Activated CD4-positive, alpha-beta T cell treated with anti-CD3 and anti-CD28 coated beads for 36 hours (primary cell): ENCODE results near the gene SIGLEC9. TPM values are rescaled to one million over a fixed set of nuclear protein-coding genes. Genes with fewer than 3 reads are reported as not detected.

ENCODE experiments used
- ATAC-seq: fragments of 200-7000 bp; cut with Tn5 transposase; one replicate; pipeline ENCODE4 v1.10.0; 2021; ENCODE audit warnings: mild to moderate bottlenecking, moderate library complexity
- CTCF ChIA-PET: fragments of 350-600 bp; sonication (Branson Sonifier 250); formaldehyde crosslinking; loops from one replicate; lab custom pipeline; 2021; ENCODE audit warnings: antibody characterized with exemption; lab: Charles Lee
- POLR2A ChIA-PET: fragments of 350-600 bp; sonication (Branson Sonifier 250); formaldehyde crosslinking; loops from one replicate; lab custom pipeline; 2021; ENCODE audit warnings: antibody characterized with exemption, inconsistent platforms; lab: Charles Lee
- DNase-seq: peaks from one replicate; pipeline ENCODE4 v3.0.0-alpha.2; 2020
- H3K27ac Mint-ChIP-seq: one replicate; pipeline ENCODE4 v1.8.0; 2021; ENCODE audit warnings: mixed read lengths
- H3K27me3 Mint-ChIP-seq: one replicate; pipeline ENCODE4 v1.8.0; 2021; ENCODE audit warnings: mixed read lengths
- H3K36me3 Mint-ChIP-seq: one replicate; pipeline ENCODE4 v1.8.0; 2021; ENCODE audit warnings: low read depth, mixed read lengths
- H3K4me1 Mint-ChIP-seq: one replicate; pipeline ENCODE4 v1.8.0; 2021; ENCODE audit warnings: mixed read lengths
- H3K4me3 Mint-ChIP-seq: one replicate; pipeline ENCODE4 v1.8.0; 2021; ENCODE audit warnings: mild to moderate bottlenecking, moderate library complexity, mixed read lengths
- H3K9me3 Mint-ChIP-seq: one replicate; pipeline ENCODE4 v1.8.0; 2021; ENCODE audit warnings: low read depth, mixed read lengths
- intact Hi-C, 2 experiments: fragments of 100-400 bp; cut with DNase I in 1 of 2; cut with micrococcal nuclease in 1 of 2; formaldehyde crosslinking; loops; one replicate each; pipeline versions ENCODE4 v1.14.2 to v1.15.1; 2022 to 2024; cut with DNase I, micrococcal nuclease
- total RNA-seq, 2 experiments: library from RNA; stranded (reverse); gene quantifications; one replicate each; pipeline ENCODE4 v1.2.3, GENCODE V29; 2021

The SIGLEC9 gene
- total RNA-seq, 2 experiments from 2014 or later: 0.37 to 0.49 TPM

DNA sequence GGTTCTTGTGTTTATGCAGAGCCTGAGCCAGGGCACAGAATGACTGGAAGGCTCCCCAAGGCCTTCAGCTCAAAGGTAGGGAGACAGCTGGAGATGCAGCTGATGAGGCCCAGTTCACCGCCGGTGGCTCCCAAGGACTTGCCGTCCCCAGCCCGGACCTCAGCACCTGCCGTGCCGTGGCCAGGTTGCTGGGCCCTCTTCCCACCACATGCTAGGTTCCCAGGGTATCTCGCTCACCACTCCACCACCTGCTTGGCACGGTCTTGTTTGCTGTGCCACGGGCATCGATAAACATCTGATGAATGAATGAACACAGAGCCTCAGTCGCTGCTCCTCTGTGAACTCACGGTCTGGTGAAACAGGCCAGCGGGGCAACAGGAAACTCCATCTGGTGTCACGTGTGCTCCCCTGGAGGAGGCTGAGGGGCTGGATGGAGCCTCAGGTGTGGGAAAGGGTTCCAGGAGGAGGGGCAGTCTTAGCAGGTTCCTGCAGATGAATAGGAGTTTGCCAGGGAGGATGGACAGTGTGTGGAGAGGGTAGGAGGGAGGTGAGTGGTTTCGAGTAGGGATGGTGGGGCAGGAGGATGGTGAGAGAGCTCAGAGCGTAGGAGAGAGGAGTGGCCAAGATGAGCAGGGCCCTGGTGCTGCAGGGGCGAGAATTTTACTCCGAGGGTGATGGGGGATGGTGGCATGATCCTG, 38.4 kb upstream of the SIGLEC9 start:
- DNase-seq (no peak), ATAC-seq (no peak)
- H3K4me3 Mint-ChIP-seq: no peak overlapping the region
- CTCF ChIA-PET: interaction anchor here (0.6 to 1.0 kb wide), 2 partner anchors 10 to 190 kb away, joined by 3 to 4 read pairs; no protein-coding TSS in a partner anchor
- POLR2A ChIA-PET: interaction anchor here (0.5 kb wide), 1 partner anchor 242 kb away, joined by 6 read pairs; no protein-coding TSS in a partner anchor
- no peak overlapping the region for H3K27ac Mint-ChIP-seq
- H3K36me3 Mint-ChIP-seq: no peaks in the 10 kb centered on the region
- peaks cover 7% of the 10 kb centered on the region for H3K27me3 Mint-ChIP-seq
- intact Hi-C loops: no loop called here
- H3K9me3 Mint-ChIP-seq: no peaks in the 10 kb centered on the region
- no peaks in the 10 kb centered on the region for H3K4me1 Mint-ChIP-seq

GRCh38 chr19:51089786-51090185, 34.9 kb upstream of the SIGLEC9 start:
- Mint-ChIP-seq H3K4me3 (no peak overlapping the region), H3K27me3 (no peaks in the 10 kb centered on the region), H3K4me1 (peaks cover 4% of the 10 kb centered on the region), H3K9me3 (no peaks in the 10 kb centered on the region), H3K36me3 (no peaks in the 10 kb centered on the region), H3K27ac (no peak overlapping the region)
- CTCF ChIA-PET: no interaction called here
- DNase-seq (no peak), ATAC-seq (no peak)
- POLR2A ChIA-PET: no interaction called here
- intact Hi-C loops: no loop called here

DNA sequence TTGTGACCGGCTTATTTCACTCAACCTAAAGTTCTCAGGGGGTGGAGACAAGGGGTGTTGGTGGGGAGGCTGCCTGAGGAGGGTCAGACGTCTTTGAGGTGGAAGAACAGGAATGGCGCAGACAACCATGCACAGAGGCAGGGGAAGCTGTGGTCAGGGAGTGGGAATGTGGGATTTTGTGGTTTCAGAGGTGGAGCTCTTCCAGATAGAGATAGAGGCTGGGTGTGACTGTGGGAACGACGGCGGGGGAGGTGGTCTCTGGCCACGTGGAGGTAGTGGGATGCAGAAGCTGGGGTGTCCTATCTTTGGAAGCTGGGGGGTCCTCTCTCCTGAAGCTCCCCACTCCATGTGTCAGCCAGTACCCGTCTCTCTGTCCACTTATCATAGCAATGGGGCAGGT, 34.2 kb upstream of the SIGLEC9 start:
- Mint-ChIP-seq H3K36me3 (no peaks in the 10 kb centered on the region), H3K27ac (no peak overlapping the region), H3K4me3 (no peak overlapping the region), H3K4me1 (peaks cover 4% of the 10 kb centered on the region), H3K9me3 (no peaks in the 10 kb centered on the region), H3K27me3 (no peaks in the 10 kb centered on the region)
- ChIA-PET POLR2A (no interaction called here), CTCF (interaction anchor here (0.8 to 1.3 kb wide), 2 partner anchors 11 to 172 kb away, joined by 3 read pairs; no protein-coding TSS in a partner anchor)
- DNase-seq (no peak), ATAC-seq (no peak)
- intact Hi-C loops: no loop called here

- Mint-ChIP-seq H3K27me3 (no peaks in the 10 kb centered on the region), H3K4me1 (peaks cover 4% of the 10 kb centered on the region), H3K27ac (no peak overlapping the region), H3K36me3 (peaks cover 2% of the 10 kb centered on the region), H3K4me3 (no peak overlapping the region), H3K9me3 (no peaks in the 10 kb centered on the region)
- CTCF ChIA-PET: interaction anchor here (0.8 to 1.3 kb wide), 2 partner anchors 11 to 173 kb away, joined by 3 read pairs; no protein-coding TSS in a partner anchor
- ATAC-seq (no peak), DNase-seq (no peak)
- POLR2A ChIA-PET: no interaction called here
- intact Hi-C loops: no loop called here
Measured at GRCh38 chr19:51091126-51091525, 33.6 kb upstream of the SIGLEC9 start.

- intact Hi-C loops: loop anchor here in 1 of 2 experiments (2.0 kb wide), 1 partner anchor 161 kb away; no protein-coding TSS in a partner anchor
- Mint-ChIP-seq H3K27me3 (no peaks in the 10 kb centered on the region), H3K36me3 (peaks cover 10% of the 10 kb centered on the region), H3K9me3 (no peaks in the 10 kb centered on the region), H3K4me3 (no peak overlapping the region), H3K27ac (no peak overlapping the region), H3K4me1 (peaks cover 11% of the 10 kb centered on the region)
- no peak for ATAC-seq
- CTCF ChIA-PET: interaction anchor here (0.6 to 3.7 kb wide), 5 partner anchors 10 to 1351 kb away, joined by 3 to 10 read pairs (median 3); no protein-coding TSS in a partner anchor
- no peak for DNase-seq
- POLR2A ChIA-PET: no interaction called here
Measured at GRCh38 chr19:51091895-51092873, 32.5 kb upstream of the SIGLEC9 start.

GRCh38 chr19:51093101-51093500, 31.6 kb upstream of the SIGLEC9 start:
- no peak for ATAC-seq
- POLR2A ChIA-PET: no interaction called here
- intact Hi-C loops: loop anchor here in 1 of 2 experiments (2.0 kb wide), 1 partner anchor 162 kb away; no protein-coding TSS in a partner anchor
- Mint-ChIP-seq H3K9me3 (no peaks in the 10 kb centered on the region), H3K36me3 (peaks cover 10% of the 10 kb centered on the region), H3K27me3 (no peaks in the 10 kb centered on the region), H3K4me1 (peaks cover 12% of the 10 kb centered on the region), H3K27ac (no peak overlapping the region), H3K4me3 (no peak overlapping the region)
- no peak for DNase-seq
- CTCF ChIA-PET: interaction anchor here (0.7 to 3.7 kb wide), 2 partner anchors 8 to 73 kb away, joined by 3 to 10 read pairs; no protein-coding TSS in a partner anchor

DNA sequence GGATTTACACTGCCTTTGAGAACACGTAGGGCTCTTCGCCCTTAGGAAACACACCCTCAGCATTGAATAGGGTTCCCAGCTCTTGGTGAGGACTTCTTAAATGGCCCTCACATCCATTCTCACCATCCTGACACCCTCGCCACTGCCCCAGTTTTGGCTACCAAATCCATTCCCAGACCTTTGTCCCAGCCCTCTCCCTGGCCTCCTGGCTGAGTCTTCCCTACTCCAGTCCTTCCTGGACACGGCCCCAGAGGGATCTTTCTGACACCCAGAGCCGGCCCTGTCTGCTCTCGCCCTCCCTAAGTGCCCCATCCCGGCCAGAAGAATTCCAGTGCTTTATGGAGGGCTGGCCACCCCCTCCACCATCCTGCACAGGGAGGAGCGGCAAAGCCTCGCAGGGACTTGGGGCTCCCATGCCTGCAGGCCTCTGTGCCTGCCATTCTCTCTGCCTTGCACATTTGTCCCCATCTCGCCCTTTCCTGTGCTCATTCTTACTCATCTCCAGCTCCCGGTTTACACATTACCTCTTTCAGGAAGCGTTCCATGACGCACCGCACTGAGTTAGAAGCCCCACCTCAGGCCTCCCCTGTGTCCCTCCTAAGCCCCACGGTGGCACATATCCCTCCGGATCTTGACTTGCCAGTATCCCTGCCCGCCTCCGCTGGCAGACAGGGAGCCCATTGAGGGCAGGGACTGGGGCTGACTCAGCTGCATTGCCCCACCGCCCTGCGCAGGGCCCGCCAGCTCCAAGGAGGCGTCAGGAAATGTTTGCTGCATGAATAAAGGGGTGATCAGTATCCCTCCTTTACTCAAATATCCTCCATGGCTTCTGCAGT, 31.0 kb upstream of the SIGLEC9 start:
- intact Hi-C loops: loop anchor here (1.0 to 2.0 kb wide), 3 partner anchors 72 to 163 kb away; no protein-coding TSS in a partner anchor
- Mint-ChIP-seq H3K36me3 (peaks cover 10% of the 10 kb centered on the region), H3K4me3 (no peak overlapping the region), H3K4me1 (peaks cover 12% of the 10 kb centered on the region), H3K9me3 (no peaks in the 10 kb centered on the region), H3K27ac (no peak overlapping the region), H3K27me3 (no peaks in the 10 kb centered on the region)
- ATAC-seq: no peak
- CTCF ChIA-PET: interaction anchor here (0.5 to 3.7 kb wide), 5 partner anchors 8 to 251 kb away, joined by 3 to 10 read pairs (median 3); no protein-coding TSS in a partner anchor
- DNase-seq: no peak
- POLR2A ChIA-PET: no interaction called here

- DNase-seq: peak; percentile 68
Measured at GRCh38 chr19:51094696-51095279, 29.9 kb upstream of the SIGLEC9 start.

DNA sequence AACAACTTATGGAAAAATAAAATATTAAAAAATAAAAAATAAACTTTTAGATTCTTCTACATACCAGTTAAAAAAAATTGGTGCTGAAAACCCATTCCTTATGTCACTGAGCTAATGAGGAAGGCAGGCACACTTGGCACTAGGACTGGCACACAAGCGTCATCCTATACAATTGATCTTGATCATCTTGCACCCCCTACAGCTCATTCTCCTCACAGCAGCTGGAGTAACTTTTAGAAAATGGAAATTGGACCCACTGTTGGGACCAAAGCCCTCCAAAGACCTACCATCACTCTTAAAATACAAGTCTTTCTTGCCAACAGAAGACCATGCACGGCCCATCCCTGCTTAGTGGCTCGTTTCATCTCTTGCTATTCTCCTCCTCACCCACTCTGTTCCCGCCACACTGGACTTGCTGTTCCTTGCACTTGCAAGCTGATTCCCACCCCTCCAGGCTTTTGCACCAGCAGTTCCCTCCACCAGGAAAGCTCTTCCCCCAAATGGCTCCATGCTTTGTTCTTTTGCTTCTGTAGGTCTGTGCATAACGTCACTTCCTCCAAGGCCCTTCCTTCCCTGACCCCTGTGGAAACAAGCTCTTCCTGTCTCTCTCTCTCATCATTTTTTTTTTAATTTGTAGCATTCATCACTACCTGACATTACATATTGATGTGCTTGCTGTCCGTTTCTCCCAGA, 28.1 kb upstream of the SIGLEC9 start:
- intact Hi-C loops: loop anchor here in 1 of 2 experiments (1.0 kb wide), 1 partner anchor 167 kb away; no protein-coding TSS in a partner anchor
- peaks cover 17% of the 10 kb centered on the region for H3K4me1 Mint-ChIP-seq
- ChIA-PET POLR2A (no interaction called here), CTCF (interaction anchor here (0.6 to 1.8 kb wide), 15 partner anchors 8 to 320 kb away, joined by 3 to 7 read pairs (median 3); no protein-coding TSS in a partner anchor)
- no peak for ATAC-seq
- H3K9me3 Mint-ChIP-seq: no peaks in the 10 kb centered on the region
- no peak for DNase-seq
- H3K4me3 Mint-ChIP-seq: no peak overlapping the region
- H3K27ac Mint-ChIP-seq: no peak overlapping the region
- H3K36me3 Mint-ChIP-seq: peaks cover 16% of the 10 kb centered on the region
- no peaks in the 10 kb centered on the region for H3K27me3 Mint-ChIP-seq

More at GRCh38 chr19:51094696-51095279, 29.9 kb upstream of the SIGLEC9 start:
- Mint-ChIP-seq H3K36me3 (peaks cover 10% of the 10 kb centered on the region), H3K27ac (no peak overlapping the region), H3K27me3 (no peaks in the 10 kb centered on the region), H3K4me1 (peaks cover 15% of the 10 kb centered on the region), H3K4me3 (no peak overlapping the region), H3K9me3 (no peaks in the 10 kb centered on the region)
- intact Hi-C loops: loop anchor here in 1 of 2 experiments (1.0 kb wide), 2 partner anchors 73 to 164 kb away; no protein-coding TSS in a partner anchor
- ChIA-PET POLR2A (no interaction called here), CTCF (interaction anchor here (1.0 to 3.7 kb wide), 3 partner anchors 34 to 74 kb away, joined by 3 to 10 read pairs (median 3); no protein-coding TSS in a partner anchor)
- ATAC-seq: no peak
